Measurements from ENCODE around the gene TBX19.

Gene TBX19

DNA sequence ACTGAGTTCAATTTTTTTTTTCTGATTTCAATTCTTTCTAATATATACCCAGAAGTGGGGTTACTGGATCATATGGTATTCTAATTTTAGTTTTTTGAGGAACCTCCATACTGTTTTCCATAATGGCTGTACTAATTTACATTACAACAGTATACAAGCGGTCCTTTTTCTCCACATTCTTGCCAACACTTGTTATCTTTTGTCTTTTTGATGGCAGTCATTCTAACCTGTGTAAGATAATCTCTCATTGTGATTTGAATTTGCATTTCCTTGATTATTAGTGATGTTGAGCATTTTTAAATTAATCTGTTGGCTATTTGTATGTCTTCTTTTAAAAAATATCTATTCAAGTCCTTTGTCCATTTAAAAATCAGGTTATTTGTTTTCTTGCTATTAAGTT is 21.1 kb upstream of the TBX19 start:
- H3K9me3 ChIP-seq (ENCODE audit: control insufficient read depth, insufficient read depth, low read depth, low read length) = no peaks in the 10 kb centered on the region
- POLR2A ChIA-PET = interaction anchor here (0.6 kb wide), 1 partner anchor 584 kb away, joined by 5 read pairs; no protein-coding TSS in a partner anchor
- no peak overlapping the region for H3K4me3 ChIP-seq (ENCODE audit: low read depth, low read length)
- H3K4me1 ChIP-seq (ENCODE audit: control insufficient read depth, insufficient read depth, low read length) = no peaks in the 10 kb centered on the region
- CTCF ChIA-PET = no interaction called here
- H3K27ac ChIP-seq (ENCODE audit: extremely low read depth, low read depth, low read length) = no peak overlapping the region
- TF ChIP-seq ZNF433 (tag by site-specific recombination; IDR thresholded peaks at IDR 0.05; ENCODE audit: low read depth) (no peak), ZNF785 (tag by site-specific recombination; IDR thresholded peaks at IDR 0.05) (no peak), ZNF707 (tag by site-specific recombination; IDR thresholded peaks at IDR 0.05) (0 out of 2 replicates have a peak, but pooled peaks have one; percentile 32), ZNF146 (tag by site-specific recombination; IDR thresholded peaks at IDR 0.05) (no peak)
- peaks cover 0 to 7% of the 10 kb centered on the region in 2 experiments; a peak in 1 of 3 replicates for H3K36me3 ChIP-seq (ENCODE audit: control insufficient read depth in 2 of 2, insufficient read depth in 1 of 2, low read length in 2 of 2)

DNA sequence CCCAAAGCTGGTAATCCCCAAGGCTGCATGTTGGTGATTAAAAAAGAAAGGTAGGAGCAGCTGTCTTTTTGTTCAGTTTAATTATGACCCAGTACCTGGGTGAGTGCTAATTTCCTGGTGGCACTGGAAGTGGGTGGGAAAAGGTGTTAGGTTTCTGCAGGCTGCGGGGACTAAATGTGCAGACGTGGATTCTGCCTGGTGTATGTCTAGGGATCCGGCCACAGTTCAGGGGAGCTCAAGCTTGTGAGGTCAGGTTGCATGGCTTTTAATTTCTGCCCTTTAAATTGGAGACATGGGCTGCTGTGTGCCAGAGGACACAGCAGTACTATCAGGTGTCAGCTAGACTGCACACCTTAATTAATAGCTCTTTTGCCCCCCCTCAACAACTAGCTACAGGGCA is 20.3 kb upstream of the TBX19 start:
- no peak overlapping the region for H3K4me3 ChIP-seq (ENCODE audit: low read depth, low read length)
- ChIA-PET CTCF (interaction anchor here (0.6 kb wide), 1 partner anchor 934 kb away, joined by 5 read pairs; no protein-coding TSS in a partner anchor), POLR2A (no interaction called here)
- H3K4me1 ChIP-seq (ENCODE audit: control insufficient read depth, insufficient read depth, low read length) = no peaks in the 10 kb centered on the region
- no peaks in the 10 kb centered on the region for H3K9me3 ChIP-seq (ENCODE audit: control insufficient read depth, insufficient read depth, low read depth, low read length)
- peaks cover 0 to 3% of the 10 kb centered on the region in 2 experiments; a peak in 1 of 3 replicates for H3K36me3 ChIP-seq (ENCODE audit: control insufficient read depth in 2 of 2, insufficient read depth in 1 of 2, low read length in 2 of 2)
- no peak overlapping the region for H3K27ac ChIP-seq (ENCODE audit: extremely low read depth, low read depth, low read length)
- TF ChIP-seq HOXA7 (CRISPR knock-in tag; IDR thresholded peaks at IDR 0.05; ENCODE audit: borderline replicate concordance) (no peak), SALL2 (tag by site-specific recombination; IDR thresholded peaks at IDR 0.05; ENCODE audit: borderline replicate concordance) (no peak), ZNF658 (tag by site-specific recombination; IDR thresholded peaks at IDR 0.05) (no peak), ZNF2 (tag by site-specific recombination; IDR thresholded peaks at IDR 0.05) (no peak), ZNF621 (tag by site-specific recombination; IDR thresholded peaks at IDR 0.05) (no peak), ZNF596 (tag by site-specific recombination; IDR thresholded peaks at IDR 0.05) (no peak), GLI2 (tag by site-specific recombination; IDR thresholded peaks at IDR 0.05; ENCODE audit: borderline replicate concordance, low read depth) (no peak), ZNF146 (tag by site-specific recombination; IDR thresholded peaks at IDR 0.05) (no peak), ZNF830 (tag by site-specific recombination; IDR thresholded peaks at IDR 0.05; ENCODE audit: low read depth) (no peak), ZNF530 (tag by site-specific recombination; IDR thresholded peaks at IDR 0.05; ENCODE audit: low read depth) (no peak), ZNF248 (tag by site-specific recombination; IDR thresholded peaks at IDR 0.05) (no peak)
- TF ChIP-seq, protein P1, sequence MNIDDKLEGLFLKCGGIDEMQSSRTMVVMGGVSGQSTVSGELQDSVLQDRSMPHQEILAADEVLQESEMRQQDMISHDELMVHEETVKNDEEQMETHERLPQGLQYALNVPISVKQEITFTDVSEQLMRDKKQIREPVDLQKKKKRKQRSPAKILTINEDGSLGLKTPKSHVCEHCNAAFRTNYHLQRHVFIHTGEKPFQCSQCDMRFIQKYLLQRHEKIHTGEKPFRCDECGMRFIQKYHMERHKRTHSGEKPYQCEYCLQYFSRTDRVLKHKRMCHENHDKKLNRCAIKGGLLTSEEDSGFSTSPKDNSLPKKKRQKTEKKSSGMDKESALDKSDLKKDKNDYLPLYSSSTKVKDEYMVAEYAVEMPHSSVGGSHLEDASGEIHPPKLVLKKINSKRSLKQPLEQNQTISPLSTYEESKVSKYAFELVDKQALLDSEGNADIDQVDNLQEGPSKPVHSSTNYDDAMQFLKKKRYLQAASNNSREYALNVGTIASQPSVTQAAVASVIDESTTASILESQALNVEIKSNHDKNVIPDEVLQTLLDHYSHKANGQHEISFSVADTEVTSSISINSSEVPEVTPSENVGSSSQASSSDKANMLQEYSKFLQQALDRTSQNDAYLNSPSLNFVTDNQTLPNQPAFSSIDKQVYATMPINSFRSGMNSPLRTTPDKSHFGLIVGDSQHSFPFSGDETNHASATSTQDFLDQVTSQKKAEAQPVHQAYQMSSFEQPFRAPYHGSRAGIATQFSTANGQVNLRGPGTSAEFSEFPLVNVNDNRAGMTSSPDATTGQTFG (tag by site-specific recombination; IDR thresholded peaks at IDR 0.05; ENCODE audit: borderline replicate concordance) = no peak
- TF ChIP-seq, protein P2, sequence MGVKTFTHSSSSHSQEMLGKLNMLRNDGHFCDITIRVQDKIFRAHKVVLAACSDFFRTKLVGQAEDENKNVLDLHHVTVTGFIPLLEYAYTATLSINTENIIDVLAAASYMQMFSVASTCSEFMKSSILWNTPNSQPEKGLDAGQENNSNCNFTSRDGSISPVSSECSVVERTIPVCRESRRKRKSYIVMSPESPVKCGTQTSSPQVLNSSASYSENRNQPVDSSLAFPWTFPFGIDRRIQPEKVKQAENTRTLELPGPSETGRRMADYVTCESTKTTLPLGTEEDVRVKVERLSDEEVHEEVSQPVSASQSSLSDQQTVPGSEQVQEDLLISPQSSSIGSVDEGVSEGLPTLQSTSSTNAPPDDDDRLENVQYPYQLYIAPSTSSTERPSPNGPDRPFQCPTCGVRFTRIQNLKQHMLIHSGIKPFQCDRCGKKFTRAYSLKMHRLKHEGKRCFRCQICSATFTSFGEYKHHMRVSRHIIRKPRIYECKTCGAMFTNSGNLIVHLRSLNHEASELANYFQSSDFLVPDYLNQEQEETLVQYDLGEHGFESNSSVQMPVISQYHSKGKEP (tag by site-specific recombination; IDR thresholded peaks at IDR 0.05) = no peak
- TF ChIP-seq, protein P3, sequence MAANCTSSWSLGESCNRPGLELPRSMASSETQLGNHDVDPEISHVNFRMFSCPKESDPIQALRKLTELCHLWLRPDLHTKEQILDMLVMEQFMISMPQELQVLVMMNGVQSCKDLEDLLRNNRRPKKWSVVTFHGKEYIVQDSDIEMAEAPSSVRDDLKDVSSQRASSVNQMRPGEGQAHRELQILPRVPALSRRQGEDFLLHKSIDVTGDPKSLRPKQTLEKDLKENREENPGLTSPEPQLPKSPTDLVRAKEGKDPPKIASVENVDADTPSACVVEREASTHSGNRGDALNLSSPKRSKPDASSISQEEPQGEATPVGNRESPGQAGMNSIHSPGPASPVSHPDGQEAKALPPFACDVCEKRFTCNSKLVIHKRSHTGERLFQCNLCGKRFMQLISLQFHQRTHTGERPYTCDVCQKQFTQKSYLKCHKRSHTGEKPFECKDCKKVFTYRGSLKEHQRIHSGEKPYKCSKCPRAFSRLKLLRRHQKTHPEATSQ (tag by site-specific recombination; IDR thresholded peaks at IDR 0.05) = no peak
- TF ChIP-seq, protein P4, sequence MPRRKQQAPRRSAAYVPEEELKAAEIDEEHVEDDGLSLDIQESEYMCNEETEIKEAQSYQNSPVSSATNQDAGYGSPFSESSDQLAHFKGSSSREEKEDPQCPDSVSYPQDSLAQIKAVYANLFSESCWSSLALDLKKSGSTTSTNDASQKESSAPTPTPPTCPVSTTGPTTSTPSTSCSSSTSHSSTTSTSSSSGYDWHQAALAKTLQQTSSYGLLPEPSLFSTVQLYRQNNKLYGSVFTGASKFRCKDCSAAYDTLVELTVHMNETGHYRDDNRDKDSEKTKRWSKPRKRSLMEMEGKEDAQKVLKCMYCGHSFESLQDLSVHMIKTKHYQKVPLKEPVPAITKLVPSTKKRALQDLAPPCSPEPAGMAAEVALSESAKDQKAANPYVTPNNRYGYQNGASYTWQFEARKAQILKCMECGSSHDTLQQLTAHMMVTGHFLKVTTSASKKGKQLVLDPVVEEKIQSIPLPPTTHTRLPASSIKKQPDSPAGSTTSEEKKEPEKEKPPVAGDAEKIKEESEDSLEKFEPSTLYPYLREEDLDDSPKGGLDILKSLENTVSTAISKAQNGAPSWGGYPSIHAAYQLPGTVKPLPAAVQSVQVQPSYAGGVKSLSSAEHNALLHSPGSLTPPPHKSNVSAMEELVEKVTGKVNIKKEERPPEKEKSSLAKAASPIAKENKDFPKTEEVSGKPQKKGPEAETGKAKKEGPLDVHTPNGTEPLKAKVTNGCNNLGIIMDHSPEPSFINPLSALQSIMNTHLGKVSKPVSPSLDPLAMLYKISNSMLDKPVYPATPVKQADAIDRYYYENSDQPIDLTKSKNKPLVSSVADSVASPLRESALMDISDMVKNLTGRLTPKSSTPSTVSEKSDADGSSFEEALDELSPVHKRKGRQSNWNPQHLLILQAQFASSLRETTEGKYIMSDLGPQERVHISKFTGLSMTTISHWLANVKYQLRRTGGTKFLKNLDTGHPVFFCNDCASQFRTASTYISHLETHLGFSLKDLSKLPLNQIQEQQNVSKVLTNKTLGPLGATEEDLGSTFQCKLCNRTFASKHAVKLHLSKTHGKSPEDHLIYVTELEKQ (tag by site-specific recombination; IDR thresholded peaks at IDR 0.05; ENCODE audit: borderline replicate concordance) = no peak
- TF ChIP-seq, protein P5, sequence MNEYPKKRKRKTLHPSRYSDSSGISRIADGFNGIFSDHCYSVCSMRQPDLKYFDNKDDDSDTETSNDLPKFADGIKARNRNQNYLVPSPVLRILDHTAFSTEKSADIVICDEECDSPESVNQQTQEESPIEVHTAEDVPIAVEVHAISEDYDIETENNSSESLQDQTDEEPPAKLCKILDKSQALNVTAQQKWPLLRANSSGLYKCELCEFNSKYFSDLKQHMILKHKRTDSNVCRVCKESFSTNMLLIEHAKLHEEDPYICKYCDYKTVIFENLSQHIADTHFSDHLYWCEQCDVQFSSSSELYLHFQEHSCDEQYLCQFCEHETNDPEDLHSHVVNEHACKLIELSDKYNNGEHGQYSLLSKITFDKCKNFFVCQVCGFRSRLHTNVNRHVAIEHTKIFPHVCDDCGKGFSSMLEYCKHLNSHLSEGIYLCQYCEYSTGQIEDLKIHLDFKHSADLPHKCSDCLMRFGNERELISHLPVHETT (tag by site-specific recombination; IDR thresholded peaks at IDR 0.05) = no peak
- TF ChIP-seq, protein P6, sequence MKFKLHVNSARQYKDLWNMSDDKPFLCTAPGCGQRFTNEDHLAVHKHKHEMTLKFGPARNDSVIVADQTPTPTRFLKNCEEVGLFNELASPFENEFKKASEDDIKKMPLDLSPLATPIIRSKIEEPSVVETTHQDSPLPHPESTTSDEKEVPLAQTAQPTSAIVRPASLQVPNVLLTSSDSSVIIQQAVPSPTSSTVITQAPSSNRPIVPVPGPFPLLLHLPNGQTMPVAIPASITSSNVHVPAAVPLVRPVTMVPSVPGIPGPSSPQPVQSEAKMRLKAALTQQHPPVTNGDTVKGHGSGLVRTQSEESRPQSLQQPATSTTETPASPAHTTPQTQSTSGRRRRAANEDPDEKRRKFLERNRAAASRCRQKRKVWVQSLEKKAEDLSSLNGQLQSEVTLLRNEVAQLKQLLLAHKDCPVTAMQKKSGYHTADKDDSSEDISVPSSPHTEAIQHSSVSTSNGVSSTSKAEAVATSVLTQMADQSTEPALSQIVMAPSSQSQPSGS (tag by site-specific recombination; IDR thresholded peaks at IDR 0.05; ENCODE audit: low read depth) = no peak
- TF ChIP-seq, protein P7, sequence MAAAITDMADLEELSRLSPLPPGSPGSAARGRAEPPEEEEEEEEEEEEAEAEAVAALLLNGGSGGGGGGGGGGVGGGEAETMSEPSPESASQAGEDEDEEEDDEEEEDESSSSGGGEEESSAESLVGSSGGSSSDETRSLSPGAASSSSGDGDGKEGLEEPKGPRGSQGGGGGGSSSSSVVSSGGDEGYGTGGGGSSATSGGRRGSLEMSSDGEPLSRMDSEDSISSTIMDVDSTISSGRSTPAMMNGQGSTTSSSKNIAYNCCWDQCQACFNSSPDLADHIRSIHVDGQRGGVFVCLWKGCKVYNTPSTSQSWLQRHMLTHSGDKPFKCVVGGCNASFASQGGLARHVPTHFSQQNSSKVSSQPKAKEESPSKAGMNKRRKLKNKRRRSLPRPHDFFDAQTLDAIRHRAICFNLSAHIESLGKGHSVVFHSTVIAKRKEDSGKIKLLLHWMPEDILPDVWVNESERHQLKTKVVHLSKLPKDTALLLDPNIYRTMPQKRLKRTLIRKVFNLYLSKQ (tag by site-specific recombination; IDR thresholded peaks at IDR 0.05; ENCODE audit: borderline replicate concordance) = no peak
